COLO668 (cell line): ENCODE measurements around the gene NFIA.
"Not testable (repeated sequence)": the region's sequence is repeated elsewhere in the genome, so short reads cannot be mapped to it uniquely, and the experiment has no call there.

Experiments used
- DNase-seq: peaks from one replicate; lab custom pipeline; 2025; ENCODE audit not compliant: unreplicated experiment; lab: John Stamatoyannopoulos, UW

The NFIA gene

GRCh38 chr1:61058483-61059245, 23.7 kb upstream of the NFIA start:
- no peak for DNase-seq

GRCh38 chr1:61061601-61062000, 20.8 kb upstream of the NFIA start:
- DNase-seq, result not testable (repeated sequence)

- DNase-seq, result no peak
Measured at GRCh38 chr1:61064673-61065072, 17.7 kb upstream of the NFIA start.

- no peak for DNase-seq
Measured at GRCh38 chr1:61067446-61068019, 14.8 kb upstream of the NFIA start.

- no peak for DNase-seq
Measured at GRCh38 chr1:61070054-61070453, 12.3 kb upstream of the NFIA start.

- no peak for DNase-seq
Measured at GRCh38 chr1:61071205-61072130, 10.9 kb upstream of the NFIA start.

GRCh38 chr1:61073871-61074270, 8.5 kb upstream of the NFIA start:
- no peak for DNase-seq

- DNase-seq, result not testable (repeated sequence)
Measured at GRCh38 chr1:61075833-61076232, 6.5 kb upstream of the NFIA start.

GRCh38 chr1:61076728-61077675, 5.4 kb upstream of the NFIA start:
- DNase-seq, result peak; percentile 97

- peak; percentile 92 for DNase-seq
Measured at GRCh38 chr1:61077676-61078541, 4.5 kb upstream of the NFIA start.

- DNase-seq, result no peak
Measured at GRCh38 chr1:61078618-61079295, 3.6 kb upstream of the NFIA start.

GRCh38 chr1:61079296-61079897, 3.0 kb upstream of the NFIA start:
- peak; percentile 45 for DNase-seq

GRCh38 chr1:61079898-61080336, 2.4 kb upstream of the NFIA start:
- DNase-seq, result peak; percentile 79

- DNase-seq, result no peak
Measured at GRCh38 chr1:61080413-61081143, 1.8 kb upstream of the NFIA start.

- no peak for DNase-seq
Measured at GRCh38 chr1:61081144-61081685, 1.1 kb upstream of the NFIA start.

- DNase-seq, result peak; percentile 79
Measured at GRCh38 chr1:61081686-61082310, 563 bp upstream of the NFIA start.
